ENCODE data around the gene SYNE1. TPM values are rescaled to one million over a fixed set of nuclear protein-coding genes. Genes with fewer than 3 reads are reported as not detected.

Gene SYNE1
- total and polyA plus RNA-seq, 10 of the 15 experiments (the other 5 are each of a cell fraction or from before 2014, with no cell fraction given) = 2.3 to 28.7 (median 14.1) TPM

DNA sequence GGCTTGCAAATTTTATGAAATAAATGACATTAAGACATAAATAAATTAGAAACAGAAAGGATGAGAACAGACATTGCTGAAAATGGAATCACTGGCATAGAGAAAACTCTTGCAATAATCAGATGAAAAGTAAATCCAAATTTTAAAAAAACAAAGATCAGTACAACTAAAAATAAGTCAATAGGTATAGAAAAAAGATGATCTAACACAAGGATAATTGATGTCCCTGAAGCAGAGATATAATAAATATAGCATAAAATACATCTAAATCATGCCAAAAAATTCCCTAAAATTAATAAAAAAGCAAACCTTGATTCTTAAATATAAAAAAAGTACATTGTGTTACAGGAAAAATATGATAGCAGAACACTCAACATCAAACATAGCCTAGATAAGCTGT lies 379.6 kb downstream of the SYNE1 start:
- BruUV-seq (replicated peaks) = no TSS peak
- no peaks in the 10 kb centered on the region for H3K79me2 ChIP-seq (ENCODE audit: control insufficient read depth, insufficient read depth, low read length)
- H3K4me1 ChIP-seq (ENCODE audit: control insufficient read depth, insufficient read depth, low read length) = no peaks in the 10 kb centered on the region
- H3K4me2 ChIP-seq (ENCODE audit: control insufficient read depth, insufficient read depth) = no peak overlapping the region
- DNase-seq (ENCODE audit: low read depth, low spot score) = no peak
- peaks cover 1 to 9% of the 10 kb centered on the region in 2 experiments; a peak in 2 of 4 replicates for H3K36me3 ChIP-seq (ENCODE audit: control insufficient read depth in 2 of 2, insufficient read depth in 2 of 2, low read length in 1 of 2)
- TF ChIP-seq SMARCA5 (IDR thresholded peaks at IDR 0.05) (no peak), KAT2A (conservative IDR thresholded peaks at IDR 0.05; ENCODE audit: control insufficient read depth, low read depth, low read length) (no peak), NFYB (IDR thresholded peaks at IDR 0.05; ENCODE audit: insufficient read depth, low read depth, low read length) (no peak), DPF2 (IDR thresholded peaks at IDR 0.05) (no peak), BRCA1 (IDR thresholded peaks at IDR 0.05; ENCODE audit: low read depth, low read length) (no peak), RBBP5 (conservative IDR thresholded peaks at IDR 0.05) (no peak), JUNB (IDR thresholded peaks at IDR 0.05) (no peak)
- TF ChIP-seq, protein P1, sequence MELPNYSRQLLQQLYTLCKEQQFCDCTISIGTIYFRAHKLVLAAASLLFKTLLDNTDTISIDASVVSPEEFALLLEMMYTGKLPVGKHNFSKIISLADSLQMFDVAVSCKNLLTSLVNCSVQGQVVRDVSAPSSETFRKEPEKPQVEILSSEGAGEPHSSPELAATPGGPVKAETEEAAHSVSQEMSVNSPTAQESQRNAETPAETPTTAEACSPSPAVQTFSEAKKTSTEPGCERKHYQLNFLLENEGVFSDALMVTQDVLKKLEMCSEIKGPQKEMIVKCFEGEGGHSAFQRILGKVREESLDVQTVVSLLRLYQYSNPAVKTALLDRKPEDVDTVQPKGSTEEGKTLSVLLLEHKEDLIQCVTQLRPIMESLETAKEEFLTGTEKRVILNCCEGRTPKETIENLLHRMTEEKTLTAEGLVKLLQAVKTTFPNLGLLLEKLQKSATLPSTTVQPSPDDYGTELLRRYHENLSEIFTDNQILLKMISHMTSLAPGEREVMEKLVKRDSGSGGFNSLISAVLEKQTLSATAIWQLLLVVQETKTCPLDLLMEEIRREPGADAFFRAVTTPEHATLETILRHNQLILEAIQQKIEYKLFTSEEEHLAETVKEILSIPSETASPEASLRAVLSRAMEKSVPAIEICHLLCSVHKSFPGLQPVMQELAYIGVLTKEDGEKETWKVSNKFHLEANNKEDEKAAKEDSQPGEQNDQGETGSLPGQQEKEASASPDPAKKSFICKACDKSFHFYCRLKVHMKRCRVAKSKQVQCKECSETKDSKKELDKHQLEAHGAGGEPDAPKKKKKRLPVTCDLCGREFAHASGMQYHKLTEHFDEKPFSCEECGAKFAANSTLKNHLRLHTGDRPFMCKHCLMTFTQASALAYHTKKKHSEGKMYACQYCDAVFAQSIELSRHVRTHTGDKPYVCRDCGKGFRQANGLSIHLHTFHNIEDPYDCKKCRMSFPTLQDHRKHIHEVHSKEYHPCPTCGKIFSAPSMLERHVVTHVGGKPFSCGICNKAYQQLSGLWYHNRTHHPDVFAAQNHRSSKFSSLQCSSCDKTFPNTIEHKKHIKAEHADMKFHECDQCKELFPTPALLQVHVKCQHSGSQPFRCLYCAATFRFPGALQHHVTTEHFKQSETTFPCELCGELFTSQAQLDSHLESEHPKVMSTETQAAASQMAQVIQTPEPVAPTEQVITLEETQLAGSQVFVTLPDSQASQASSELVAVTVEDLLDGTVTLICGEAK (IDR thresholded peaks at IDR 0.05; ENCODE audit: borderline replicate concordance) = no peak
- no peak overlapping the region for H3K4me3 ChIP-seq
- ChIA-PET CTCF (no interaction called here), SMC1A (ENCODE audit: uncharacterized antibody, unreplicated experiment) (interaction anchor here (1.0 kb wide), 1 partner anchor 9 kb away, joined by 4 read pairs; no protein-coding TSS in a partner anchor), POLR2A (no interaction called here), RAD21 (ENCODE audit: unreplicated experiment) (no interaction called here)
- no peaks in the 10 kb centered on the region for H3K27me3 ChIP-seq (replicated peaks in 1 of 2; ENCODE audit: control insufficient read depth in 2 of 2, insufficient read depth in 2 of 2, low read length in 1 of 2)
- no peak overlapping the region for H3K27ac ChIP-seq (ENCODE audit: control insufficient read depth, insufficient read depth)
- H2AFZ ChIP-seq (ENCODE audit: control insufficient read depth, low read depth, low read length) = no peak overlapping the region
- no peak overlapping the region for H3K9ac ChIP-seq (ENCODE audit: control insufficient read depth, insufficient read depth, low read length)
- in situ Hi-C loops (cut with MboI) (no loop called here), intact Hi-C loops (cut with micrococcal nuclease; ENCODE audit: unreplicated experiment) (no loop called here)
- ATAC-seq = no peak
- H3K9me3 ChIP-seq (replicated peaks; ENCODE audit: control insufficient read depth, insufficient read depth, low read length) = no peaks in the 10 kb centered on the region; the same call in 2 of the 3 replicates
- no peaks in the 10 kb centered on the region for H4K20me1 ChIP-seq (ENCODE audit: control insufficient read depth, insufficient read depth)
- FAIRE-seq = no peak
